GM12891 (cell line): ENCODE data around the gene SDK1.

Experiments used
- PAX5 ChIP-seq: IDR thresholded peaks from 2 replicates; pipeline ENCODE4 v1.6.1; 2011; ENCODE audit warnings: low read length, moderate library complexity, mild to moderate bottlenecking; ENCODE audit not compliant: insufficient read depth, severe bottlenecking
- POLR2A ChIP-seq: IDR thresholded peaks from 2 replicates; pipeline ENCODE4 v1.6.1; 2011; ENCODE audit warnings: low read depth, low read length, control low read depth
- POLR2AphosphoS5 ChIP-seq: IDR thresholded peaks from 2 replicates; pipeline ENCODE4 v1.6.1; 2011; ENCODE audit warnings: low read depth, low read length, control low read depth
- TAF1 ChIP-seq: IDR thresholded peaks from 2 replicates; pipeline ENCODE4 v1.6.1; 2011; ENCODE audit warnings: low read depth, low read length, control low read depth

DNA sequence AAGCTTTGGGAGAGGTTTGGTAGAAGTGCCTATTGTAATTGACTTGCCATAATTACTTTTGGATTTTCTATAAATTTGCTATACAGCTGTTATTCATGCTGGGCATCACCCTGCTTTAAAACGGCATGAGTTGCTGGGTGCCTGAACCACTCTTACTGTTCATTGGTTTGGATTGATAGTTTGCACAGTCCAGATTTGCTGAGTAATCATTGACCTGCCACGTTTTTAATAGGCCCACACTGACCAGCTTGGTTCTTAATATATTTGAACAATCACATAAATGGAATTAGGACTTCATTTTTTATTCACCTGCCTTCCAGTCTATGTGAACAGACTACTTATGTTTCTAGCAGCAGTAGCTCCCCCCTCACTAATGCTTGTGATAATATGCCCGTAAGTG, 630.8 kb downstream of the SDK1 start:
- no peak for TF ChIP-seq POLR2A
- TF ChIP-seq POLR2AphosphoS5 = no peak
- no peak for TF ChIP-seq TAF1
- TF ChIP-seq PAX5 = no peak
